HEK293T (cell line): ENCODE results near the gene CD59.

ENCODE experiments used
- BHLHE40 ChIP-seq: fragments of 450-650 bp; IDR thresholded peaks from 2 replicates; pipeline ENCODE4 v1.6.1; 2016; ENCODE audit warnings: mild to moderate bottlenecking, moderate library complexity, borderline replicate concordance
- ELF4 ChIP-seq: fragments of 450-650 bp; IDR thresholded peaks from 2 replicates; pipeline ENCODE4 v1.6.1; 2017; ENCODE audit warnings: antibody characterized with exemption
- L3MBTL2 ChIP-seq: fragments of 450-650 bp; conservative IDR thresholded peaks from 2 replicates; pipeline ENCODE4 v1.6.1; 2016; ENCODE audit warnings: mild to moderate bottlenecking
- SP1 ChIP-seq: fragments of 450-650 bp; IDR thresholded peaks from 2 replicates; pipeline ENCODE4 v1.6.1; 2017
- TARDBP ChIP-seq: fragments of 450-650 bp; IDR thresholded peaks from 2 replicates; pipeline ENCODE4 v1.6.1; 2016
- TF ChIP-seq, protein P1 (sequence below): fragments of 450-650 bp; IDR thresholded peaks from 2 replicates; pipeline ENCODE4 v1.6.1; 2016

DNA sequence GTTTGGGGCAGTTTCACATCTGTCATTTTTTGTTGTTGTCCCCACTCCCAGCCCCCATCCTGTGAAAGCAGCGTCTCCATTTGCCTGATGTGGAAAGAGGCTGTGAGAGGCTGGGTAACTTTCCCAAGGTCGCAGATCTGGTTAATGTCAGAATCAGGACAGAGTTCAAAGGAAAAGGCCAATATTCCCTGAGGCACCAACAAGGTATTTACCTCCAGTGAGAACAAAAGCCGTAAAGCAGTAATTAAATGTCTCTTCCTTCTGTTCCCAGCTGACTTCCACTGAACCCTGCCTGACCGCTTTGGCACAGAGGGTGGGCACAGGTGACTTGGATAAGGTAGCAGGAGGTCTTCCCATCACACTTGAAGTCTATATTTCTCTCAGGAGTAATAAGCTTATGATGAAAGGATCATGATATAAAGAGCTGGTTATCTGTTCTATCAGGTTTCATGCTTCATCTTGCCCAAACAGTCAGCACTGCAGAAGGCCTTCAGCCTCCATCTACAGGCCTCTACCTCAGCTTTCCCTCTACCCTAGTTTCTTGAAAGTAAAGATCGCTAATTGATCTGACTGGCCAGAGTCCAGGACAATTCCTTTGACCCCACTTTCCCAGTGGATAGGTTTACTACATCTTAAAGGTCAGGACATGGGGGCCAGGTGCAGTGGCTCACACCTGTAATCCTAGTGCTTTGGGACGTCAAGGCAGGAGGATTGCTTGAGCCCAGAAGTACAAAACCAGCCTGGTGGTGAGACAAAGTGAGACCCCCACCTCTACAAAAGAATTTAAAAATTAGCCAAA is 45.0 kb downstream of the CD59 start:
- TF ChIP-seq SP1: no peak
- TF ChIP-seq, protein P1, sequence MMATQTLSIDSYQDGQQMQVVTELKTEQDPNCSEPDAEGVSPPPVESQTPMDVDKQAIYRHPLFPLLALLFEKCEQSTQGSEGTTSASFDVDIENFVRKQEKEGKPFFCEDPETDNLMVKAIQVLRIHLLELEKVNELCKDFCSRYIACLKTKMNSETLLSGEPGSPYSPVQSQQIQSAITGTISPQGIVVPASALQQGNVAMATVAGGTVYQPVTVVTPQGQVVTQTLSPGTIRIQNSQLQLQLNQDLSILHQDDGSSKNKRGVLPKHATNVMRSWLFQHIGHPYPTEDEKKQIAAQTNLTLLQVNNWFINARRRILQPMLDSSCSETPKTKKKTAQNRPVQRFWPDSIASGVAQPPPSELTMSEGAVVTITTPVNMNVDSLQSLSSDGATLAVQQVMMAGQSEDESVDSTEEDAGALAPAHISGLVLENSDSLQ: no peak
- TF ChIP-seq L3MBTL2: no peak
- no peak for TF ChIP-seq BHLHE40
- no peak for TF ChIP-seq TARDBP
- TF ChIP-seq ELF4: no peak
